Hematopoietic multipotent progenitor cell treated with erythropoietin and hydrocortisone succinate and interleukin-3 and kit ligand, for 15 days (in vitro differentiated cells): ENCODE results near the gene YAF2.

Experiments used
- DNase-seq: peaks from one replicate; pipeline ENCODE4 v3.0.0-alpha.2; 2015; ENCODE audit warnings: low spot score

Gene YAF2

GRCh38 chr12:42144408-42145196, 93.4 kb downstream of the YAF2 start, which contains the start of gene GXYLT1:
GXYLT1 (minus strand) TSS chr12:42144874; CDS start chr12:42144646, 228 bp downstream.
- peak; percentile 86 for DNase-seq

GRCh38 chr12:42144158-42144407, 94.0 kb downstream of the YAF2 start:
- no peak for DNase-seq

- DNase-seq = no peak
Observed at GRCh38 chr12:42143452-42144157, 94.4 kb downstream of the YAF2 start.

GRCh38 chr12:42141981-42142606, 96.0 kb downstream of the YAF2 start:
- DNase-seq = no peak

DNA sequence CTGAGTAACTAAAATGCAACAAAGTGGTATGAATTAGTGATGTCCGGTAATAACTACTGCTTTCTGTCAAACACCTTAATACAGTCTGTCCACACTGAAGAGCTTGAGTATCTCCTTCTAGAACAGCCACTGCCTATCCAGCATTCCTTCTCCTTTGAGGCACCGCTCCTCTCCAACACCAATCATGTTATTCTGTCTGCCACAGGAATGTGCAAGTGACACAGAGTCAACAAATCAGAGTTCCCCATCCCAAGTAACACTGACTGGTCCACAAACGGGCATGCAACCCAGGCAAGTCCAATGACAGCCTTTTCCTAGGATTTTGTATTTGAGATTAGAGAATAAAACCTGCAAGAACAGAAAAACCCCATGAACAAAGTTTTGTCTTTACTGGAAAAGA, 97.1 kb downstream of the YAF2 start:
- no peak for DNase-seq

DNA sequence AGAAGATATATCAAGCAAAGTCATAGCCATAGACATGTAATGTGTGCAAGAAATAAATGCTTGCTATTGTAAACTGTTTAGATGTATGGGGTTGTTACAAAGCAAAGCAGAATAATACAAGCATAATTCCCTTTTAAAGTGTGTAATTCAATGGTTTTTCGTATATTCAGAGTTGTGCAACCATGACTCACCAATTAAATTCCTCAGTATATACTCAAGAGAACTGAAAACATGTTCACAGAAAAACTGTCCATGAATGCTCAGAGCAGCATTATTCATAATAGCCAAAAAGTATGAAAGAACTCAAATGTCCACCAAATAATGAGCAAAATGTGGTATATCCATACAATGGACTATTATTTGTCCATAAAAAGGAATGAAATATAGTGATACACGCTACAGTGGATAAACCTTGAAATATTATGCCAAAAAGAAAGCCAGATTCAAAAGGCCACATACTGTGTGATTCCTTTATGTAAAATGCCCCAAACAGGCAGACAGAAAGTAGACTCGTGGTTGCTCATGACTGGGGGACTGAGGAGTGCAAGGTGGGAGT, 102.7 kb downstream of the YAF2 start:
- no peak for DNase-seq

DNA sequence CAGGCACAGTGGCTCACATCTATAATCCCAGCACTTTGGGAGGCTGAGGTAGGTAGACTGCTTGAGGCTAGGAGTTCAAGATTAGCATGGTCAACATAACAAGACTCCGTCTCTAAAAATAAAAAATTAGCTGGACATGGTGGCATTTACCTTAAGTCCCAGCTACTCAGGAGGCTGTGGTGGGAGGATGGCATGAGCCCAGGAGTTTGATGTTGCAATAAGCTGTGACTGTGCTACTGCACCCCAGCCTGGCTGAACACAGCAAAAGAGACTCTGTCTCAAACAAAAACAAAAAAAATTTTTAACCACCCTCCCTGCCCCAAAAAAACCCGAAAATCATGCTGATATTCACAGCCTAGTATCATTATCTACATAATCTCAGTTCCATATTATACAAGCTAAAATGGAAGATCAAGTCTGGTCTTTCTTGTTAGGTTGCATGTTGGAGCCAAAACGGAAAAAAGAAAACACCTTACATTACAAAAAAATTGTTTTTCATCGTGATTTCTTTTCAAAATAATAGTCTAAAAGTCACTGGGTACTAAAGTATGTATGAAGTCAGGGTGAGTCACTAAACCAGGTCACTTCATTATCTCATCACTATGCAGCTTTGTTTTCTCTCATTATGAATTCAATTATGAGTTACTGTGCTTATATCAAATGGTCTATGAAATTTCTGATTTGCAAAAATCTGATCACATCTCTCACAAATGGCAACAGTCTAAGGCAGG, 107.2 kb downstream of the YAF2 start:
- no peak for DNase-seq

- DNase-seq = peak; percentile 54
Observed at GRCh38 chr12:42129595-42130204, 108.3 kb downstream of the YAF2 start.

DNA sequence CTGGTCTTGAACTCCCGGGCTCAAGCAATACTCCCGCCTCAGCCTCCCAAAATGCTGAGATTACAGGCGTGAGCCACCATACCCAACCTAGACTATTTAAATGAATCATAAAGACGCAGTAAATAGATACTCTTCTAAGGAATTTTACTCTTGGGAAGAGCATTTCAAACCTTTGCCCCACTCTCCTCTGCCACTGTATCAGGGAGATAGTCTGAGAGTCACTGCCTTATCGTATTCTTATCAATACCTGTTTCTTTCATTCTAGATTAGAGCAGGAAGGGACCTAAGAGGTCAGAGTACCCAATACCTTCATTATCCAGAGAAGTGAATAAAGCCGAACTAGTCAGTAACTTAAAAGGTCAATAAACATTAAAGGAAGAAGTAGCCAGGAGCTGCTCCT, 109.2 kb downstream of the YAF2 start:
- no peak for DNase-seq

DNA sequence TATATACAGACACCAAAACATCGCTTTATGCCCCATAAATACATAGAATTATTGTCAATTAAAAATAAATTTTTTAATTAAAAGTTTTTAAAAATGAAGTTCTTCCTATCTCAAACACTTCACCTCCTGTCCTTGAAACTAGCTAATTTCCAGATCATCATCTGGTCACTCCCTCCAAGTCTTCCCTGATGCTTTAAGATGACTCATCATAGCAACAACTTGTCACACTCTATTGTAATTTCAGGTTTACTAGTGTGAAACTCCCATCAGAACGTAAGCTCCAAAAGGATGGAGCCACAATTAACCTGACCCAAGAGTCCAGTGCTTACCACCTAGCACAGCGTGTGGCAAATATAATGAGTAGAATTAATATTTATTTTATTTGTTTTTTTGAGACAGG, 109.7 kb downstream of the YAF2 start:
- no peak for DNase-seq

GRCh38 chr12:42126963-42127362, 111.1 kb downstream of the YAF2 start:
- DNase-seq = no peak

GRCh38 chr12:42125388-42125767, 112.7 kb downstream of the YAF2 start:
- no peak for DNase-seq

- no peak for DNase-seq
Observed at GRCh38 chr12:42124764-42125387, 113.2 kb downstream of the YAF2 start.

GRCh38 chr12:42119085-42119633, 118.9 kb downstream of the YAF2 start:
- DNase-seq = no peak

- no peak for DNase-seq
Observed at GRCh38 chr12:42118136-42118879, 119.7 kb downstream of the YAF2 start.

DNA sequence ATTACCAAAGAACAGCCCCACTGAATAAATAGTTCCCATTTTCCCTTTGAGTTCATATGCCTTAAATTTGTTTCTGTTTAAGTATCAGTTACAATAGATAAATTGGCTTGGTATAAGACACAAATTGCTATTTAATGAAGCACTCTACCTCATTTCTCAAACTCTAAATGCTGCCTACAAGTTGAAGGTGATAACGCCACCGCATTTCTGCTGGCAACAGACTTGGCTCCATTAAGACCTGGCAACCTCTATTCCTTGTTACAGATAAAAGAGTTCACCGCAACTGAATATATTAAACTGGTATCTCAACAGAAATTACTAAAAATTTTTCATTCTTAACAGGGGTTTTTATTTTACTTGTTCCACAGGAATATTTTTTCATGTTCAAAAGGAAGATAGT, 129.0 kb downstream of the YAF2 start:
- DNase-seq = no peak
